ENCODE data around the gene CNOT8. TPM values are rescaled to one million over a fixed set of nuclear protein-coding genes. Genes with fewer than 3 reads are reported as not detected.

The CNOT8 gene
- total and polyA plus RNA-seq, 7 experiments from 2014 or later = 79.8 to 198 (median 104) TPM

- H3K36me3 ChIP-seq (ENCODE audit: control insufficient read depth in 2 of 3, insufficient read depth in 3 of 3, low read length in 3 of 3) = peaks cover 13 to 92% (median 23%) of the 10 kb centered on the region in 3 experiments
- H3K27me3 Mint-ChIP-seq = no peaks in the 10 kb centered on the region
- peaks cover 0 to 7% (median 0%) of the 10 kb centered on the region in 7 donors for H3K4me1 Mint-ChIP-seq
- no peak overlapping the region for H3K4me3 Mint-ChIP-seq
- ATAC-seq (no peak), DNase-seq (no peak)
- no peaks in the 10 kb centered on the region for H3K4me1 ChIP-seq (ENCODE audit: control insufficient read depth in 2 of 2, insufficient read depth in 2 of 2, low read length in 2 of 2)
- intact Hi-C loops (cut with micrococcal nuclease) = no loop called here
- CTCF ChIA-PET = interaction anchor here (0.6 kb wide), 1 partner anchor 257 kb away, joined by 3 read pairs; no protein-coding TSS in a partner anchor
- no peaks in the 10 kb centered on the region for H3K27me3 ChIP-seq (ENCODE audit: control insufficient read depth in 2 of 2, insufficient read depth in 2 of 2, low read length in 2 of 2)
- POLR2A ChIA-PET = no interaction called here
- no peaks in the 10 kb centered on the region for H3K9me3 ChIP-seq (ENCODE audit: control insufficient read depth in 2 of 3, low read length in 3 of 3)
- H3K27ac ChIP-seq (ENCODE audit: low read depth, low read length) = no peak overlapping the region
- no peaks in the 10 kb centered on the region for H3K9me3 Mint-ChIP-seq
- H3K27ac Mint-ChIP-seq = peak overlapping the region in 5 of 9 donors; percentile 5 to 54 (median 13)
- H3K36me3 Mint-ChIP-seq = peaks cover 4 to 71% (median 48%) of the 10 kb centered on the region in 5 donors
- H3K4me3 ChIP-seq (ENCODE audit: low read length) = no peak overlapping the region
Observed at GRCh38 chr5:154895606-154896561, 37.5 kb downstream of the CNOT8 start.

- ATAC-seq (no peak), DNase-seq (no peak)
- no peaks in the 10 kb centered on the region for H3K27me3 ChIP-seq (ENCODE audit: control insufficient read depth in 2 of 2, insufficient read depth in 2 of 2, low read length in 2 of 2)
- H3K27me3 Mint-ChIP-seq = no peaks in the 10 kb centered on the region
- H3K4me1 Mint-ChIP-seq = peaks cover 0 to 7% (median 0%) of the 10 kb centered on the region in 7 donors
- H3K9me3 Mint-ChIP-seq = no peaks in the 10 kb centered on the region
- CTCF ChIA-PET = interaction anchor here (0.6 kb wide), 1 partner anchor 257 kb away, joined by 3 read pairs; no protein-coding TSS in a partner anchor
- H3K27ac ChIP-seq (ENCODE audit: low read depth, low read length) = no peak overlapping the region
- H3K27ac Mint-ChIP-seq = peak overlapping the region in 2 of 9 donors; percentile 36 to 54
- no peak overlapping the region for H3K4me3 ChIP-seq (ENCODE audit: low read length)
- peaks cover 4 to 64% (median 43%) of the 10 kb centered on the region in 5 donors for H3K36me3 Mint-ChIP-seq
- H3K36me3 ChIP-seq (ENCODE audit: control insufficient read depth in 2 of 3, insufficient read depth in 3 of 3, low read length in 3 of 3) = peaks cover 13 to 92% (median 15%) of the 10 kb centered on the region in 3 experiments
- POLR2A ChIA-PET = no interaction called here
- intact Hi-C loops (cut with micrococcal nuclease) = no loop called here
- H3K9me3 ChIP-seq (ENCODE audit: control insufficient read depth in 2 of 3, low read length in 3 of 3) = no peaks in the 10 kb centered on the region
- no peak overlapping the region for H3K4me3 Mint-ChIP-seq
- no peaks in the 10 kb centered on the region for H3K4me1 ChIP-seq (ENCODE audit: control insufficient read depth in 2 of 2, insufficient read depth in 2 of 2, low read length in 2 of 2)
Observed at GRCh38 chr5:154896562-154897165, 38.2 kb downstream of the CNOT8 start.

- Mint-ChIP-seq H3K27ac (peak overlapping the region in 1 of 9 donors; percentile 33), H3K27me3 (no peaks in the 10 kb centered on the region), H3K36me3 (peaks cover 10 to 68% (median 47%) of the 10 kb centered on the region in 5 donors), H3K4me1 (peaks cover 0 to 3% (median 0%) of the 10 kb centered on the region in 7 donors), H3K4me3 (no peak overlapping the region), H3K9me3 (no peaks in the 10 kb centered on the region)
- DNase-seq (no peak), ATAC-seq (no peak)
- Histone ChIP-seq H3K4me3 (ENCODE audit: low read length) (no peak overlapping the region), H3K27me3 (ENCODE audit: control insufficient read depth in 2 of 2, insufficient read depth in 2 of 2, low read length in 2 of 2) (no peaks in the 10 kb centered on the region), H3K9me3 (ENCODE audit: control insufficient read depth in 2 of 3, low read length in 3 of 3) (no peaks in the 10 kb centered on the region), H3K4me1 (ENCODE audit: control insufficient read depth in 2 of 2, insufficient read depth in 2 of 2, low read length in 2 of 2) (no peaks in the 10 kb centered on the region), H3K27ac (ENCODE audit: low read depth, low read length) (no peak overlapping the region), H3K36me3 (ENCODE audit: control insufficient read depth in 2 of 3, insufficient read depth in 3 of 3, low read length in 3 of 3) (peaks cover 10 to 87% (median 13%) of the 10 kb centered on the region in 3 experiments)
- ChIA-PET CTCF (interaction anchor here (0.6 kb wide), 1 partner anchor 248 kb away, joined by 3 read pairs; no protein-coding TSS in a partner anchor), POLR2A (no interaction called here)
- intact Hi-C loops (cut with micrococcal nuclease) = no loop called here
Observed at GRCh38 chr5:154898210-154898609, 39.8 kb downstream of the CNOT8 start.

GRCh38 chr5:154899151-154899816 is 40.9 kb downstream of the CNOT8 start:
- Mint-ChIP-seq H3K9me3 (no peaks in the 10 kb centered on the region), H3K27ac (peak overlapping the region in 1 of 9 donors; percentile 23), H3K36me3 (peaks cover 18 to 62% (median 48%) of the 10 kb centered on the region in 5 donors), H3K4me3 (no peak overlapping the region), H3K4me1 (peaks cover 0 to 3% (median 0%) of the 10 kb centered on the region in 7 donors), H3K27me3 (no peaks in the 10 kb centered on the region)
- Histone ChIP-seq H3K27ac (ENCODE audit: low read depth, low read length) (no peak overlapping the region), H3K4me3 (ENCODE audit: low read length) (no peak overlapping the region), H3K9me3 (ENCODE audit: control insufficient read depth in 2 of 3, low read length in 3 of 3) (no peaks in the 10 kb centered on the region), H3K36me3 (ENCODE audit: control insufficient read depth in 2 of 3, insufficient read depth in 3 of 3, low read length in 3 of 3) (peaks cover 10 to 80% (median 13%) of the 10 kb centered on the region in 3 experiments), H3K27me3 (ENCODE audit: control insufficient read depth in 2 of 2, insufficient read depth in 2 of 2, low read length in 2 of 2) (no peaks in the 10 kb centered on the region), H3K4me1 (ENCODE audit: control insufficient read depth in 2 of 2, insufficient read depth in 2 of 2, low read length in 2 of 2) (no peaks in the 10 kb centered on the region)
- DNase-seq (no peak), ATAC-seq (no peak)
- POLR2A ChIA-PET = no interaction called here
- CTCF ChIA-PET = no interaction called here
- intact Hi-C loops (cut with micrococcal nuclease) = no loop called here

GRCh38 chr5:154900066-154900465 is 41.6 kb downstream of the CNOT8 start:
- H3K4me1 ChIP-seq (ENCODE audit: control insufficient read depth in 2 of 2, insufficient read depth in 2 of 2, low read length in 2 of 2) = no peaks in the 10 kb centered on the region
- no peaks in the 10 kb centered on the region for H3K27me3 ChIP-seq (ENCODE audit: control insufficient read depth in 2 of 2, insufficient read depth in 2 of 2, low read length in 2 of 2)
- POLR2A ChIA-PET = no interaction called here
- Mint-ChIP-seq H3K27me3 (no peaks in the 10 kb centered on the region), H3K36me3 (peaks cover 20 to 64% (median 51%) of the 10 kb centered on the region in 5 donors), H3K4me3 (no peak overlapping the region), H3K9me3 (no peaks in the 10 kb centered on the region), H3K4me1 (peaks cover 0 to 3% (median 0%) of the 10 kb centered on the region in 7 donors), H3K27ac (peak overlapping the region in 1 of 9 donors; percentile 43)
- intact Hi-C loops (cut with micrococcal nuclease) = no loop called here
- H3K9me3 ChIP-seq (ENCODE audit: control insufficient read depth in 2 of 3, low read length in 3 of 3) = no peaks in the 10 kb centered on the region
- DNase-seq (no peak), ATAC-seq (no peak)
- no peak overlapping the region for H3K27ac ChIP-seq (ENCODE audit: low read depth, low read length)
- CTCF ChIA-PET = no interaction called here
- peaks cover 10 to 82% (median 13%) of the 10 kb centered on the region in 3 experiments for H3K36me3 ChIP-seq (ENCODE audit: control insufficient read depth in 2 of 3, insufficient read depth in 3 of 3, low read length in 3 of 3)
- H3K4me3 ChIP-seq (ENCODE audit: low read length) = no peak overlapping the region

- POLR2A ChIA-PET = no interaction called here
Observed at GRCh38 chr5:154901276-154901675, 42.8 kb downstream of the CNOT8 start.

More at GRCh38 chr5:154901276-154901675, 42.8 kb downstream of the CNOT8 start:
- H3K4me3 Mint-ChIP-seq = no peak overlapping the region
- Histone ChIP-seq H3K4me1 (ENCODE audit: control insufficient read depth in 2 of 2, insufficient read depth in 2 of 2, low read length in 2 of 2) (no peaks in the 10 kb centered on the region), H3K4me3 (ENCODE audit: low read length) (no peak overlapping the region), H3K27ac (ENCODE audit: low read depth, low read length) (no peak overlapping the region), H3K27me3 (ENCODE audit: control insufficient read depth in 2 of 2, insufficient read depth in 2 of 2, low read length in 2 of 2) (no peaks in the 10 kb centered on the region), H3K36me3 (ENCODE audit: control insufficient read depth in 2 of 3, insufficient read depth in 3 of 3, low read length in 3 of 3) (peaks cover 10 to 83% (median 12%) of the 10 kb centered on the region in 3 experiments), H3K9me3 (ENCODE audit: control insufficient read depth in 2 of 3, low read length in 3 of 3) (no peaks in the 10 kb centered on the region)
- intact Hi-C loops (cut with micrococcal nuclease) = no loop called here
- DNase-seq (no peak), ATAC-seq (no peak)
- CTCF ChIA-PET = no interaction called here
- no peaks in the 10 kb centered on the region for H3K27me3 Mint-ChIP-seq
- H3K4me1 Mint-ChIP-seq = no peaks in the 10 kb centered on the region
- H3K9me3 Mint-ChIP-seq = no peaks in the 10 kb centered on the region
- H3K36me3 Mint-ChIP-seq = peaks cover 20 to 52% (median 39%) of the 10 kb centered on the region in 5 donors
- no peak overlapping the region for H3K27ac Mint-ChIP-seq
